Panc1 (cell line): Measurements from ENCODE around the gene ETV4. TPM values are rescaled to one million over a fixed set of nuclear protein-coding genes. Genes with fewer than 3 reads are reported as not detected.

Experiments
- ATAC-seq: fragments of 200-7000 bp; cut with Tn5 transposase; 2 replicates; pipeline ENCODE4 v1.9.1; 2020; ENCODE audit warnings: mild to moderate bottlenecking, moderate library complexity
- BruUV-seq: library from RNA; stranded (reverse); fragments of 400-500 nt; replicated peaks from 2 replicates; lab custom pipeline; 2021; lab: Mats Ljungman, UMichigan
- CTCF ChIA-PET: fragments of 300-600 bp; sonication (Branson Sonifier 250); formaldehyde crosslinking; loops from one replicate; lab custom pipeline; 2022; ENCODE audit warnings: antibody characterized with exemption; lab: Charles Lee
- POLR2A ChIA-PET: fragments of 300-600 bp; sonication (Branson Sonifier 250); formaldehyde crosslinking; loops from one replicate; lab custom pipeline; 2022; ENCODE audit warnings: antibody characterized with exemption; lab: Charles Lee
- DNase-seq: peaks from one replicate; pipeline ENCODE4 v3.0.0-alpha.2; 2010; ENCODE audit warnings: low read depth, low spot score
- H3K27ac ChIP-seq: 2 replicates; pipeline ENCODE4 v1.5.1; 2011; ENCODE audit warnings: mild to moderate bottlenecking, low read length, inconsistent platforms
- H3K27me3 ChIP-seq: fragments of 200-500 bp; sonication (Bioruptor generic); 2 replicates; pipeline ENCODE4 v1.6.0; 2014; ENCODE audit warnings: low read length, inconsistent platforms; ENCODE audit not compliant: control insufficient read depth, insufficient read depth
- H3K36me3 ChIP-seq: fragments of 200-500 bp; sonication (Bioruptor generic); 2 replicates; pipeline ENCODE4 v1.5.1; 2014; ENCODE audit warnings: inconsistent platforms, mild to moderate bottlenecking, low read length, moderate library complexity; ENCODE audit not compliant: control insufficient read depth, insufficient read depth
- H3K4me1 ChIP-seq: 2 replicates; pipeline ENCODE4 v1.5.1; 2011; ENCODE audit warnings: inconsistent platforms, mild to moderate bottlenecking, low read length, moderate library complexity; ENCODE audit not compliant: control insufficient read depth, insufficient read depth
- H3K4me3 ChIP-seq, 2 experiments: 2 replicates each; pipeline ENCODE4 v1.5.1; 2011 to 2012; ENCODE audit warnings: low read depth in 2 of 2, low read length in 2 of 2, mild to moderate bottlenecking in 2 of 2, inconsistent platforms in 1 of 2, moderate library complexity in 1 of 2
- H3K9me3 ChIP-seq: fragments of 200-500 bp; sonication (Bioruptor generic); 2 replicates; pipeline ENCODE4 v1.5.1; 2014; ENCODE audit warnings: low read depth, mild to moderate bottlenecking, inconsistent platforms, low read length, moderate library complexity; ENCODE audit not compliant: control insufficient read depth, insufficient read depth
- CTCF ChIP-seq: fragments of 450-650 bp; IDR thresholded peaks from 2 replicates; pipeline ENCODE4 v1.5.1; 2017; ENCODE audit warnings: mild to moderate bottlenecking
- POLR2AphosphoS5 ChIP-seq: IDR thresholded peaks from 2 replicates; pipeline ENCODE4 v1.6.1; 2012; ENCODE audit warnings: mild to moderate bottlenecking, low read depth, low read length, moderate library complexity
- REST ChIP-seq, 2 experiments: IDR thresholded peaks; 2 replicates each; pipeline ENCODE4 v1.6.1; 2011 to 2012; ENCODE audit warnings: low read depth in 2 of 2, control low read depth in 1 of 2, low read length in 1 of 2, mild to moderate bottlenecking in 1 of 2, moderate library complexity in 1 of 2; ENCODE audit not compliant: insufficient read depth in 1 of 2
- SIN3A ChIP-seq: IDR thresholded peaks from 2 replicates; pipeline ENCODE4 v1.6.1; 2012; ENCODE audit warnings: low read depth, mild to moderate bottlenecking, low read length, moderate library complexity, borderline replicate concordance; ENCODE audit not compliant: insufficient read depth
- TCF7L2 ChIP-seq: IDR thresholded peaks from 2 replicates; pipeline ENCODE4 v1.6.1; 2011; ENCODE audit warnings: mild to moderate bottlenecking, low read depth, low read length, inconsistent platforms
- in situ Hi-C: cut with HindIII; loops from 2 replicates; pipeline ENCODE4 v1.10.0; 2016; ENCODE audit warnings: low sequenced_read_pairs, low pct_unique_long_range_greater_than_20kb
- intact Hi-C: fragments of 100-400 bp; cut with micrococcal nuclease; formaldehyde crosslinking; loops from one replicate; pipeline ENCODE4 v1.10.0; 2022; ENCODE audit not compliant: unreplicated experiment
- total RNA-seq: library from RNA; stranded (reverse); gene quantifications from one replicate; pipeline ENCODE4 v1.2.1, GENCODE V29; 2021; ENCODE audit not compliant: unreplicated experiment

ETV4 gene
- total RNA-seq, 1 experiment from 2014 or later, result 8.3 TPM

DNA sequence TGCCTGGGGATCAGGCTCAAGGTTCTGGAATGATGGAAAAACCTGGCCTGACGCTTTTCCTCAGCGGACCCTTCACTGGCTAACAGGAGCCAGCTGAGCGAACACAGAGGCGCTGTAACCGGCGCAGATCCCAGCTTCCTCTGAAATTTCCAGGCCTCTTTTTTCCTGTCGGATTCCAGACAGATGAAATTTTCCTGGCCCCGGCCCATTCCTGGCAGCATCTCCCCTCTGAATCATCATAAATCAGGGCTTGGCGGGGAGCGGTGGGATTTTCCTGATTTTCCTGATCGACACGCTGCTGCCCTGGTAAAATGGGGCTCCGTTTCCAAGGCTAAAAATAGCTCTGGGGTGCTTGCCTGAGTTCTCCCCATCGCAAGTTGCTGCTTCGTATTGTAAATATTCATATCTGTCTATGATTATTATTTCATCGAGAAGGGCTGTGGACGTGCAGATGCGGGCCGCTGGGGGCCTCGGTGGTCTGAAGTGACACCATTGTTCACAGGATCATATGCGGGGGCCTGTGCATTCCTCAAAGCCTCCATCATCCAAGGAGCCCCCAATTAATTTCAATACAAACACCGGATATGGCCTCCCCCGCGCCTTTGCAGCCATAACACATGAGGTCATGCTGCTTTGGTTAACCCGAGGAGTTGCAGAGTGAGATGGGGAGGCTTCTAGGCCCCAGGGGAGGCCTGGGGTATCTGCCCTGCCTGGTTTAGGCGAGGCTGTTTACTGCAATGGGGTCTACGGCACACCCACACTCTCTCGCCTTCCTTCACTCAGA is 45.8 kb upstream of the ETV4 start:
- ATAC-seq, result peak; percentile 78
- in situ Hi-C loops, result no loop called here
- no peak for DNase-seq
- Histone ChIP-seq H3K36me3 (no peaks in the 10 kb centered on the region), H3K27me3 (no peaks in the 10 kb centered on the region), H3K27ac (peak overlapping the region; percentile 56), H3K9me3 (no peaks in the 10 kb centered on the region), H3K4me3 (0 out of 4 replicates have a peak overlapping the region, but pooled peaks of 1 of the 2 experiments have one; percentile 36), H3K4me1 (peaks cover 15% of the 10 kb centered on the region)
- CTCF ChIA-PET, result interaction anchor here (0.6 to 0.7 kb wide), 2 partner anchors 42 to 122 kb away, joined by 3 to 7 read pairs; no protein-coding TSS in a partner anchor
- TF ChIP-seq POLR2AphosphoS5 (no peak), SIN3A (no peak), CTCF (no peak), TCF7L2 (no peak), REST (IDR thresholded peaks at IDR 0.05; ENCODE audit: insufficient read depth in 1 of 2, low read depth in 2 of 2, low read length in 1 of 2) (no peak)
- no TSS peak for BruUV-seq
- intact Hi-C loops, result no loop called here
- POLR2A ChIA-PET, result interaction anchor here (0.6 to 0.9 kb wide), 3 partner anchors 13 to 57 kb away, joined by 3 to 6 read pairs (median 3); no protein-coding TSS in a partner anchor

GRCh38 chr17:43591001-43591400 is 44.9 kb upstream of the ETV4 start:
- no peaks in the 10 kb centered on the region for H3K9me3 ChIP-seq
- no peak for TF ChIP-seq TCF7L2
- TF ChIP-seq REST (IDR thresholded peaks at IDR 0.05; ENCODE audit: insufficient read depth in 1 of 2, low read depth in 2 of 2, low read length in 1 of 2), result no peak
- TF ChIP-seq POLR2AphosphoS5, result no peak
- no peak for TF ChIP-seq SIN3A
- TF ChIP-seq CTCF, result no peak
- H3K4me1 ChIP-seq, result peaks cover 15% of the 10 kb centered on the region
- H3K36me3 ChIP-seq, result no peaks in the 10 kb centered on the region
- H3K27me3 ChIP-seq, result no peaks in the 10 kb centered on the region
- no TSS peak for BruUV-seq
- DNase-seq (no peak), ATAC-seq (no peak)
- POLR2A ChIA-PET, result no interaction called here
- no peak overlapping the region for H3K4me3 ChIP-seq
- in situ Hi-C loops (no loop called here), intact Hi-C loops (no loop called here)
- CTCF ChIA-PET, result interaction anchor here (0.5 to 0.7 kb wide), 2 partner anchors 42 to 99 kb away, joined by 3 to 4 read pairs; no protein-coding TSS in a partner anchor
- peak overlapping the region; percentile 56 for H3K27ac ChIP-seq
